UCSD-AML1 (cell line): ENCODE measurements around the gene STK24.

ENCODE experiments used
- DNase-seq: peaks from one replicate; lab custom pipeline; 2025; ENCODE audit not compliant: unreplicated experiment; lab: John Stamatoyannopoulos, UW

STK24 gene

DNA sequence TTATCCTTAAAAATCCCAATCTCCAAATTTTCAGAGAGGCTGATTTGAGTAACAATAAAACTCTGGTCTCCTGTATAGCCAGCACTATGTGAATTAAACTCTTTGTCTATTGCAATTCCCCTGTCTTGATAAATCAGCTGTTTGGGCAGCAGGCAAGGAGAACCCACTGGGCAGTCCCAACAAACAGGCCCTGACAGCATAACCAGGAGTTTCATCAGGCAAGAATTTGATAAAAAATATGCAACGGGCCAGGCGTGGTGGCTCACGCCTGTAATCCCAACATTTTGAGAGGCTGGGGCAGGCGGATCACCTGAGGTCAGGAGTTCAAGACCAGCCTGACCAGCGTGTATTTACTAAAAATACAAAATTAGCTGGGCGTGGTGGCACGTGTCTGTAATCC, 42.1 kb downstream of the STK24 start:
- no peak for DNase-seq

- no peak for DNase-seq
These were observed 43.0 kb downstream of the STK24 start for GRCh38 chr13:98533912-98534311.

DNA sequence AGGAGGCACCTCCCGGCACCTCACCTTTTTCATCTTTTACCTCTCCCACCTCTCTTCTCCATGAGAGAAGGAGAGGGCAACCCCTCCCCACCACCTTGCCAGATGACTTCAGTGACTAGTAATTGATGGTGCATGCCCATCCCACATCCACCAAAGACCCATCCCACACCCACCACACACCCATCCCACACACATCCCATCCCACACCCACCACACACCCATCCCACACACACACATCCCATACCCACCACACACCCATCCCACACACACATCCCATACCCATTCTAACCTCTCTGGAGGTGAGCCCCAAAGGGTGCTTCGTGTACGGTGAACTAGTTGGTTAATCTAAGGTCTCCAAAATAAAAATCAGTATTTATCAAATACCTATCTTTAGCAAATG, 44.7 kb downstream of the STK24 start:
- no peak for DNase-seq

DNA sequence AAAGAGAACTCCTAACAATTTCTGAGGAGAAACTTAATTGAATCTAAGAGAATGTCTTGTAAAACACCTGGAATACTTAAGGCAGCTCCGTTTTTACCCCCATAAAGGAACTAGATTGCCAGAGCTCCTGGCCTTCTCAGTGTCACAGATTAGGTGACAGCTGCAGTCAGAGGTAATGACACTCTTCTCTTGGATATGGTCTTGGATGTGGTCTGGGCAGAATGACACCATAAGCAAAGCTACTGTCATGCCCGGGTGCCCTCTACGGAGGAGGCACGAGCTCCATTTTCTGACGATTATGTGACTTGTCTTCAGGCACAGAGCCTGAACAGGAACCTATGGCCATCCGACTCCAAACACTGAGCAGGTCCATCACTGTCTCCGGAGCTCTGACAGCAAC, 46.7 kb downstream of the STK24 start:
- no peak for DNase-seq

DNA sequence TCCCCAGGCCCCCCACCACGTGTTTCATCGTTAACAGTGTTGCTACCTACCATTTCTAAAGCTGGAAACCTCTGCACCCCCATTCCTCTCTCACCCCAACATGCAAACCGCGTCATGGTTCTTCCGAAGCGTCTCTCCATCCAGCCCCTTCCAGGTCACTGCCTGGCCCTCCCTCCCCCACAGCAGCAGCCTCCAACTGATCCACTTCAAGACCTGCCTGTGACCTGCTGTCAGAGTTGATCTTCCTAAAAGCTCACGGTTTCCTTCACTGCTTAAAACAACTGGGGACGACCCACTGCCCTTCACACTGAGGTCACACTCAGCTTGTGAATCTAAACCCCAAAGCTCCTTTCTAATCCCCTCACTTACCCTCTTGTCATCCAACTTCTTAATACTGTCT, 47.7 kb downstream of the STK24 start:
- no peak for DNase-seq

GRCh38 chr13:98528663-98529064, 48.2 kb downstream of the STK24 start:
- DNase-seq = no peak

DNA sequence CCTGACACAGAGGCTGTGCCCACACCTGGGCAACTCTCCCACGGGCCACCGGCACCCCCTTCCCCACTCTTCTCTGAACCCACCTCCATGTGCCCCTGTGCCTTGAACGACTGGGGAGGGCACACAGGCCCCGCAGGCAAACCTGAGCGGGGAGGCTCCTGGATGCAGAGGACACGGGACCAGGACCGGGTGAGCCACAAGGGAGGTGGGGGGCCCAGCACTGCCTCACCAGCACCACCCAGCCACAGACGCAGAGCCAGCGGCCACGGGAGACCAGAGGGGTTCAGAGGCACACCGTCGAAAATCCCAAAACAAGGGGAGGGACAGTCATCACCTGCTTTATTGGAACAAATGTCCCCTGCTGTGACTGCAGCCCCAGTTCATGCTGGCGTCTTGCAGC, 49.4 kb downstream of the STK24 start:
- DNase-seq = no peak

DNA sequence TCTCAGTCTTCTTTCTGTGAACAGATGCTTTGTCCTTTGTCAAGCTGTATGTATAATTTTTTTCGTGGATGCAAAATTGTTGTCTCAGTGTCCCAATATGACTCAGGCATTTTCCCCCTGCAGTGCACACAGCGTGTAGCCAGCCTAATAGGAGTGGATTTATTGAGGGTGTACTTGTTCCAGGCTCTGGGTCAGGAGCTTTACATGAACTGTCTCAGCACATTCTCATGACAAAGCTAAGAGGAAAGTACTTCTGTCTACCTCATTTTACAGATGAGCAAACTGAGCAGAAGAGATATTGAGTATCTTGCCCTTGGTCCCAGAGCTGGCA, 50.8 kb downstream of the STK24 start:
- no peak for DNase-seq

DNA sequence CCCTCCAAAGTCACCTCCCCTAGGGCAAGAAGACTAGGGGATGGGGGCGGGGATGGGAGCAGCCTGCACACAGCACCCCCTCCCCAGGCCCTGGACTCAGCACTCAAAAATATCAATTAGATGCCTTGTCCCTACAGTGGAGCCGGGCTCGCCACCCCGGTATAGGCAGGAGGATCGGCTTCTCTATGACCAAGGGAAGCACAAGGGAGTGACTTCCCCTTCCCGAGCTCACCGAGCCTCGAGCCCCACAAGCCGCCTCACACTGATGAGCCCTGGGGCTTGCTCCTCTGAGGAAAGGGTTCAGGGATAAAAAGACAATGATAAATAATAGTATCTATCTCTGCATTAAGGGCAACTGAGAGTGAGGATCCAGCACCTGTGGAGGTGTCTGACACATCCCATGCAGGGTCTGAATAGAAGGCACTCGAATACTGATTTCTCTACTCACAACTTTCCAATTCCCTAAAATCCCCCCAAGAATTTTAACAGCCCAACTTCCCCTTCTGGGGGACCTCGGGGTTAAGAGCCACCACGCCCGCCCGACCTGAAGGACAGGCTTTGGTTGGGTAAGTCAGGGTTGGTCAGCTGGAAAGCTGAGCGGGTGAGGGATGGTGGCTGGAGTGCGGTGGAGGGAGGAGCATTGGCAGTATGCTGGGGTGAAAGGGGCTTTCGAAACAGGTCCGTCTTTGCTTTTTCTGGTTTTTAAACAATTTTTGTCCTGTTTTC, 51.3 kb downstream of the STK24 start:
- no peak for DNase-seq

DNA sequence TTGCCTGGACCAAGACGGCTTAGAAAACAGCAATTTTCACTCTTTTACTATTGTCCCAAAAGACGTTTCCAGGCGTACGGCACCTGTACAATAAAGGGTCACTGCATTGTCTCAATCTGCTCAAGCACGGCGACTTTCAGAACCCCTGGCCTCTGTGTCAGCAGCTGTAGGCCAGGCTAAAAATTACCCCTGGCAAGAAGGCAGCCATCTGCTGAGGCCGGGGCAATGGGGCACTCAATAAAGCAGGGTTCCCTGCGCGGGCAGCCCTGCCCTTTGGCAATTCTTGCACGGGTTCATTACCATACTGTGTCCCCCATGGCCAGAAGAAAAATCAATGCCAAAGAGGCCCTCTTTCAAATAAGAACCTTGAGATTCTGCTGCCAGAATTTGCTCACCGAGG, 52.1 kb downstream of the STK24 start:
- DNase-seq = no peak

DNA sequence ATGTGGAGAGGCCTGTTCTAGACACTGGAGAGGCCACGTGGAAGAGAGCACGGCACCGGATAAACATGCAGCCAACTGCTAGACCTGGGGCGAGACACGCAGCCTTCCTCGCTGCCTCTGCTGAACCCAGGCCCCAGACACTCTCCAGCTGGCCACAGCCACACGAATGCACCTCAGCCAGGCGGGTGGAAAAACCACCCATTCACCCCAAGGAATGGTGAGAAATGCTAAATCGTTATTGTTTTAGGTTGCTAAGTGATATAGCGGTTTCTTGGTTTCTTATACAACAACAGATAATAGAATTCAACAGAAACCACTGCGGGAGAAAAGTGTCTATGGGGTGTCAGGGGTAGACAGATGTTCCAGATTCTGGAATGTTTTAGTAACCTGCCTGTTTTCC, 52.5 kb downstream of the STK24 start:
- DNase-seq = no peak

- DNase-seq = no peak
These were observed 53.3 kb downstream of the STK24 start for GRCh38 chr13:98523455-98524102.

DNA sequence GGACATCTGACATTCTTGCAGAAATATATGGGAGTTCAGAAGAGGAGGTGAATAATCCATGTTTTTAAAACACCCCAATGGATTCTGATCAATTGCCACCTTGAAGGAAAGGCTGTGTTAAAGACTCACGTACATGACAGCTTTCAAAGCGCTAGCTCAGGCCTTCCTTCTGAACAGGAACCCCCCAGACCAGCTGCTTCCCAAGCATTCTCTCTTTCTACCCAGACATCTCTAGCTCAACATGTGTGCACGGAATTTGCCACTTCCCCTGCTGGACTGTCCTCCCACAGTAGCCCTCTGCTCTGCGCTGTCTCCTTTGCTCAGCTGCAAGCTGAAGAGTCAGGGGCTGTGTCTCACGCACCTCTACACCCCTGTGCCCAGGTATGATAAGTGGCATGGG, 54.5 kb downstream of the STK24 start:
- DNase-seq = no peak

DNA sequence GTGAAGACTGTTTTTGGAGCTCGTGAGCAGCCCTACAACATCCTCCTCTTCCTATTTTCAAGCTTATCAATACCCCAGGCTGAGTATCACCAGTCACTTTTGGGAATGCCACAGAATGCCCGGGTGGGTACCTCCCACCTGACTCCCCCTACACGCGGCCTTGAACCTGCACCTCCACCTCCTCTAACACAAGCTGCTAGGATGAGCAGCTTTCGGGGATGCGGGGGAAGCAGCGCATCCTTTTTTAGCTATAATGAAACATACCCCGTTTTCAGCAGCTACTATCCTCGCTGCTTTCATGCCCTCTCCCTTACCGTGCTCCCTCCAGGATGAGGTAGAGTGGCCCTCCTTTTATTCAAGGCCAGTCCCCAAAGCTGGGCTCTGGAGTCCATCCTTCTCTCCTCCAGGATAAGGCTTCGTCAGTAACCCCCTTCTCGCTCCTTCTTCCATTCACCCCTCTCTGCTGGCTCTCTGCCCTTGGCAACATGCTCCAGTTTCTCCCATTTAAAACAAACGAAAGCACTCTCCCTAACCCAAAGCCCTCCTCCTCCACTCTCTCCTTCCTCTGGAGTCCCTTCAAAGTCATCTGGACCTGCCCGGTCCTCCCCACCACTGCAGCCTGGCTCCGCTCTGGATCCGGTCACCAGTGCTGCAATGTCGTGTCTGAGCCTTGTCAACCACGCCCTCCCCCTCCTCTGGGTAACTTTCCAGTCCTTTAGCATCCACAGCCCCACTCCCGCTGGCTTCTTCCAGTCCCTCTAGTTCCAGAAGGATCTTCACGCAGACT, 55.3 kb downstream of the STK24 start:
- DNase-seq = no peak

DNA sequence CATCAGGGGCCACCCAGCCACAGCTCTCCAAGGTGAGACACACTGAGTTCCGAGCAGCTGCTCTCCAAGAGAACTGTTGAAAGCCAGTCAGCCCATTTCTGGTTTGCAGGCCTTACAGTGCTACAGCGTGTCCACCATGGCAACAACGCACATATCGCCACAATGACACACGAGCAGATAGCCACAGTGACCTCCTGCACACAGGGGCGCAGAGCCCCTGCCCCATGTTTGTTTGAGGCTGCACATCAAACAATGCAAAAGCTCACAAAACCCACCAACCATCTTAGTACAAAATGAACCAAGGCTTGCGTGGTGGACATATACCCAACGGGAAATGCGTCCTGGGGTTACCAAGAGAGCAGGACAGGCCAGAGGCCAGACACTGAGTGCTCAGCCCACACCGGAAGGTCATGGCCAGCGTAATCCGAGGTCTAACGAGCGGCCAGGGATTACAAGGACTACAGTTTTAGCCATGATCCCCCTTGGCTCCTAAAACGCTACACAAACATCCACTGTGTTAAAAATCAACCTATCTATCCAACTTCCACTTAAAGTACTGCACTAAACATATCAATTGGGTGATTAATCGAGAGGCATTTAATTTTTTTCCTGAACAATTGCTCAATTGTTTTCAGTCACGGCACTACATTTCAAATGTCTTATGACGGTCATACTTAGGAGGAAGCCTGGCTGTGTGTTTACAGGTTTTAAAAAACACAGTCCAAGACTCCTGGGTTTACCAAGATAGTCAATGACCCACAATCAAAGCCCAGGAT, 56.0 kb downstream of the STK24 start:
- no peak for DNase-seq

- DNase-seq = no peak
These were observed 56.9 kb downstream of the STK24 start for GRCh38 chr13:98519976-98520375.

DNA sequence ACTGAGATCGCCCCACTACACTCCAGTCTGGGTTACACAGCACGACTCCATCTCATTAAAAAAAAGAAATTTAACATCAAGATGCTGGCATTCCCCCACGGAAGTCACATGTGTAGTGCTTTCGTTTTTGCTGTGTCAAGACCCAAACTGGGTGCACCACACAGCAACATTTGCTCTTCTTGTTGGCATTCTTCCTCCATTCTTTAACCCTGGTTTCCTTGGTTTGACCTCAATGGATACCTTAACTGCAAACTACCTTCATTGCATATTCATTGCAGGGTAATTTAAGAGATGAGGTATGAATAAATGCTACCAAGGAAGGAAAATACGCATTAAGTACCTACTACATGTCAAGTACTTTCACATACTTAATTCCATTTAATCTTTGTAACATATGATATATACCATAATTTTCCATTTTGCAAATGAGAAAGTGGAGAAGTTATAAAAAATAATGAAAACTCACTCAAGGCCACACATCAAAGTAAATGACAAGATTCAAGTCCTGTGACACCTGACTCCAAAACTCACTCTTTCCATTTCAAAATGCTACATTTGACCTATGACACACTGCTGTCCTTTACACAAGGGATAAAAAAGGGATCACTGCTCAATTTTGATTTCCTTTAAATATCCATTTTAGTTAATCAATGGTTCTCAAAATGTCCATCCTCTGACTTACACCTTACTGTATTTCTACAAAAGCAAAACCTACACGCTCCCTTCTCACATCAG, 59.2 kb downstream of the STK24 start:
- DNase-seq = no peak

DNA sequence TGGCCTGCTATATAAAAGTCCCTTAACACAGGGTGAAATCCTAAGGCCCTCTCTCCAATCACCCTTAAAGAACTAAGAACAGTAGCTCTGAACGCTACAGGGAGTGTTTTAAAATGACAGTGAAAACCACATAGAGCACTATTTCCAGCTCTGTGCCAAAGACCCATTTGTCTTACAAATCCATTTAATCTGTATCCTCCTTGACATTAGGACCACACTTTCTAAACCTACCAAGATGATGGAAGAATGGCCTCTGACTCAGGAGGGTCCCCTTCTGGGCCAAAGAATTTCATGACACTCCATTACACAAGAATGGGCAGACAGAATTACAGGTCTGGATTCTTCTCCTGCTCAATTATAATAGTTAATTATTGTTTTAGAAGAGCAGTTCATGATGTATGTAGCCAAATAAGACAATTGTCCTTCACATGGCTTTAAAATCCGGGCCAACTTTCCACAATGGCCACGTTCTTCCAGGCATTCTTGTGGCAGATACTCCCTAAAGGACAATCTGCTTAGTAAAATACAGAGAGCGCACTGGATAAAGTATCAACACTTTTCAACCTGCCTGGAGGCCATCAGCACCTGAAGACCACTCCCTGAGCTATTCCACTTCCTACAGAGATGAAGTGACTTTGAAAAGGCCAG, 61.0 kb downstream of the STK24 start:
- DNase-seq = no peak

- no peak for DNase-seq
These were observed 62.6 kb downstream of the STK24 start for GRCh38 chr13:98514288-98514687.

DNA sequence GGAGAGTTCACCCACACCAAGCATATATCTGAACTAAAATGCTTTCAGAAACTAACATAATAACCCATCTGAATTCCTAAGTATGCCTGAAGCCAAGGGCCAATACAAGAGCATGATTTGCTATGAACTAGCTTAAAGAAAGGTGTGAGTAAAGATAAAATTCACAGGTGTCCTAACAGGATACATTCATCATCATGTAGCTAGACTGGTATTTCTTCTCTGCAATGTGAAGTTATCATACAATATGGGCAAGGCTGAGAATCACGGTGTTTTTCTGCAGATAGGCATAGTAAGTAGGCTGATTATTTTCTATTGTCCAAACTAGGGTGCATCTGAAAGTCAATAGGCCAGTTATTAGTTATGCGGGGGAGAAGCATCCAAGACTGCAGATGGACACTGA, 63.1 kb downstream of the STK24 start:
- DNase-seq = no peak
